ENCODE results near the gene COL9A3.
A peak's percentile ranks its signal among the peaks of the same experiment; 100 is the strongest.

The COL9A3 gene

DNA sequence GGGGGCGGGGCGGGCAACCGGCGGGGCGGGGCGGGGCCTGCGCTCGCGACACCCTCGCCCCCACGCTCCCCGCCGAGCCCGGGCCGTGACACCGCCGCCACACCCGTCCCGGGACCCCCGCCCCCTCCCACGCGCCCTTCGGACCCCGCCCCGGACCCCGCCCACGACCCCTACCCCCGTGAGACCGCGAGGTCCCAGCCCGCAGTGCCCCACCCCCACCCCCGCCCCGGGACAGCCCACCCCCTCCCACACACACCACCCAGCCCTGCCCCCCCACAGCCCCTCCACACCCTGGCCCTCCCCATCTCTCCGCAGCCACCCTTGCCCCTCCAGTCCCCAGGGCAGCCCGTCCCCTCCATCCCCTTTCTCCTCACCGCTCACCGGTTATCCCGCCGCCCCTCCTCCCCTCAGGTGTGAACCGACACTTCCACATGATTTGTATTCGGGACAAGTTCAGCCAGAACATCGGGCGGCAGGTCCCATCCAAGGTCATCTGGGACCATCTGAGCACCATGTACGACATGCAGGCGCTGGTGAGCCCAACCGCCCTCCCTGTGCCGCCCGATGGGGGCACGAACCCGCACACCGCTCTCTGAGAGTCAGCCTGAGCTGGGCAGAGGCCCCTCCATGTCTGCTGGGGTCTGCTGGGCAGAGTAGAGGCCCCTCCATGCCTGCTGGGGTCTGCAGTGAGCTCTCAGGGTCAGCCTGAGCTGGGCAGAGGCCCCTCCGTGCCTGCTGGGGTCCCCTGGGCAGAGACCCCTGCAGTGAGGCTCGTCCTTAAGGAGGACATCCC, 20.0 kb upstream of the COL9A3 start:
- DNase-seq (ENCODE audit: low read depth) = no peak

DNA sequence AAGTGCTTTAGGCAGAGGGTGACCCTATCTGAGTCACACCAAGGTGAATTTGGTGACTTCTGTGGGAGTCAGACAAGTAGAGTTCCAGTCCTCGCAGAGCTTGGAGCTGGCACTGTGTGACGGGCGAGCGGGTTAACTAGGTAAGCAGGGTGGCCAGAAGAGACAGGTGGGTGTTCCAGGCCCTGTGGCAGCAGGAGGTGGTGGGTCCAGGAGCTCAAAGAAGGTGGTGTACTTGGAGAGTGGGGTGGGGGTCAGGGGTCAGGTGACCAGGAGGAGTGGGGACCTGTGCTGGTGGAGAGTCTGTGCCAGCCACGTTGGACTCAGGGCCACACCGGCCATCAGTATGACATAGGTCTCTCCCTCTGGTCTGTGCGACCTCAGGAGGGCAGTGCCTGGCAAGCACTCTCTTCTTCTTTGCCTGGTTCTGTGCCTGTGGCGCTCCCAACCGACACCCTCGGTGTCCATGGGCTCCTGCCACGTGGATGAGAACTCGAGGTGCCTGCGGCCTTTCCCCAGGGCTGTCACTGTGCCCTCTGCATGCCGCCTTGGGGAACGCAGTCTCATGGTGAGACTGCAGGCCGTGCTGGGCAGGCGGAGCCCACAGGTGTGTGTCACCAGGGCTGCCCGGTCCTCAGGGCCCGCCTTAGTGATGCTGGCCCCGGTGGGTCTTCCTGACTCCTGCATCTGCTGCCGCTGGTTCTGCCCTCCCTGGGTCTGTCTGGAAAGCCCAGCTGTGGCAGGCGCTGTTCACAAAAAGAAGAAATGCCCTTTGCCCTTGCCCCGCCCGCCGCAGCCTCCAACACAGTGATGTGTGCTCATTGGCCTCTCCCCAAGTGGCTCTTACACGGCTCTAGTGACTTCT, 18.9 kb upstream of the COL9A3 start:
- DNase-seq (ENCODE audit: low read depth) = no peak

DNA sequence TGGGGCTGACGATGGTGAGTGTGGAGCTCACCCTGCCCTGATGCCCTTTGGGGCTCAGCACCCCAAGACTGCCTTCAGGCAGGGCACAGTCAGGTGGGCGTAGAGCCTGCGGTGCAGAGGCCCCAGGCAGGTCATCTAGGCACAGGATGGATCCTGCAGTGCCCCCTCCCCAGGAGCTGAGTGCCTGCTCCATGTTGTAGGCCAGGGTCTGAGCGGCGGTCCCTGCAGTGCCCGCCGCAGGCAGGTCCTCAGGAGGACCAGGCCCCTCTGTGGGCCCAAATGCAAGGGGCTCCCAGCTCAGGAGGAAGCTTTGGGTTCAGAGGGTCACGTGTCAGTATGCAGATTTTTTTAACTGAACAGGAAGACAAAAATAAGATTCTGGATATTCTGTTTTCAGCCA, 17.8 kb upstream of the COL9A3 start:
- no peak for DNase-seq (ENCODE audit: low read depth)

DNA sequence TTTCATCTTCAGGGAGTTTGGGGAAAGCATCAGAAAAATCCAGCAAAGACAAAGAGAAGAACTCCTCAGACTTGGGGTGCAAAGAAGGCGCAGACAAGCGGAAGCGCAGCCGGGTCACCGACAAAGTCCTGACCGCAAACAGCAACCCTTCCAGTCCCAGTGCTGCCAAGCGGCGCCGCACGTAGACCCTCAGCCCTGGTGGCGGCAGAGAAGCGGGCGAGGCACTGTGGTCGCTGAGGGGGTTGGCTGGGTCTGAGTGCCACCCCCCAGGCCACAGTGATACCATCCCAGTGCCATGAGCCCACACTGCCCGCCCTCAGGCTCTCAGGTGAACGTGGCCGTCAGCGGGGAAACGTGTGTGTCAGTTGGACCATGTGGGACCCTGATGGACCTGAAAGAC, 17.4 kb upstream of the COL9A3 start:
- no peak for DNase-seq (ENCODE audit: low read depth)

DNA sequence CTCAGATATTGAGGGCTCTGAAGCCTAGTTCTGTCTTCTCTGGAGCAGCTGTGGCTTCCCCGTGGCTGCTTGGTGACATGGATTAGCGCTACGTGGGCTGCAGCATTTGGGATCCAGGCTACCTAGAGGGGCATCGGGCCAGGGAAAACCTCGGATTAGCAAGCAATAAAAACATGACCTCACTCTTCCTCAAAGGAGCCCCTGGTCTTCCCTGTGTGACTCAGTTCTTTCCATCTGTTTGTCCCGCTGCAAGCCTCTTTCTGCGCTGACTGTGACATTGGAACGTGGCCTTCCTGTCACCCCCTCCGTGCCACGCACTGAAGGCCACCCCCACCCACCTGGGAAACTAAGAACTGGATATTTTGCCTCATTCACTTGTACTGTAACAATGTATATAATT, 17.0 kb upstream of the COL9A3 start:
- DNase-seq (ENCODE audit: low read depth) = no peak

DNA sequence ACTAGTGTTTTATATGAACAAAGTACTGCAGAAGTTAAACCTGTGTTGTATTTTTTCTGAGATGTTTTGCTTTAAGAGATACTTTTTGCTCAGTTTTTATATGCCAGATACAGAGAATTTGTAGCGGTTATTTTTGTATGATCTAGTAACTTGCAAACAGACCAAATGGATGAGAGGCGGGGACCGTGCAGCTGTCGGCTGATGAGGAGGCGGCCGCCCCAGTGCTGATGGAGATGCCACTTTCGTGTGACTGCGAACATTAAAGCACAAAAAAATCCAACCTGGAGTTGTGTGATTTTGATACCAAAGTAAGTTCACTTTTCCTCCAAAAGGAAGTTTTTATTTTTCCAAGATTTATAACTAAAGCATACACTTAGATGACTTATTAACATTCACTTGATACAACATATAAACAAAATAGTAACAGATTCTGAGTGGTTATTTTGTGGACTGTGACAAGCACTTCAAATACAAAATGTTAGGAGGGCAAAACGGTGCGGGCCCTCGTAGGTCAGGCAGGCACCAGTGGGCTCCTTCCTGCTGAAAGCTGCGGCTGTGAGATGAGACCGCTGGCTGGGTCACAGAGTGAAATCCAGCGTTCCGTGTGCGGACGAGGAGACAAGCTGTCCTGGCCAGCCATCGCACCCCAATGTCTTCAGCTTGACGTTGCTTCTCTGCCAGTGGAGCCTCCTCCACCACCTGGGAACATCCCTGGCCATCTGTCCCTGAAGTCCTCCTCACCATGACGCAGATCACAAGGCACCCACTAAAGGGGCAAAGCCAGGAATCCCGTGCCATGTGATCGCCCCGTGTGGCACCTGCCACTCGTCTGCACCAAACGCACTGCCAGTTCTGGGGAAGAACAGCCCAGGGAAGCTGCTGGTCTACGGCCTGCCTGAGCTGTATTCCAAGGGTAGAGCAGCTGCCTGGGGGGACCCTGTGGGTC, 16.3 kb upstream of the COL9A3 start:
- no peak for DNase-seq (ENCODE audit: low read depth)

DNA sequence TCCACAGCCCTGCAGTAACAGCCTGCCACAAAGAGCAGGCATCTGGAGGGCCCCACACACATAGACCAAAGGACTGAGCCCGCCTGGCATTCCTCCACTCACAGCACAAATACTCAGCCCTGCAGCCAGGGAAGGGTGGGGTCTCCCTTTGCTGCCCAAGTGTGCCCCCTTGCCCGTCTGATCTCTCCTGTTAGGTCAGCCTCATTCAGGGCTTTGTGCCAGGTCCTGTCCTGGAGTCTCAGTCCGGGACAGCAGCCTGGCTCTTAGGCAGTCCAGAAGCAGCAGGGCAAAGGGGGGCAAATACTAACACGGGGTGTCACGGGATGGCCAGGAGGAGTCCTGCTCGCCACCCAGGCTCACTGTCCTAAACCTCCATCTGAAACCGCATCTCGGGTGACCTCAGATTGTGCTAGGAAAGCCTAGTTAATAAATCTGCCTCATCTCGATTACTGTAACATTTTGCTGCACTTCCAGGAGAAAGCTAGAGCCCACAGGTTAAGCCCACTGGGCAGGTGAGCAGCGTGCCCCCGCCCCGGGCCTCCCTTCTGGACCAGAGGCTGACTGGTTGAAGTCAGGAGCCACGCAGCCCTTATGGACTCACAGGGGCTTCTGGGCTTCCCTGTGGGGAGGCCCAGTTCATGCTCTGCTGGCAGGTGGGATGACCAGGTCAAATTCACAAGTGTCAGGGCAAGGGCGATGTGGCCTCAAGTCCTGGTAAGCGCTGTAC, 15.4 kb upstream of the COL9A3 start:
- no peak for DNase-seq (ENCODE audit: low read depth)

DNA sequence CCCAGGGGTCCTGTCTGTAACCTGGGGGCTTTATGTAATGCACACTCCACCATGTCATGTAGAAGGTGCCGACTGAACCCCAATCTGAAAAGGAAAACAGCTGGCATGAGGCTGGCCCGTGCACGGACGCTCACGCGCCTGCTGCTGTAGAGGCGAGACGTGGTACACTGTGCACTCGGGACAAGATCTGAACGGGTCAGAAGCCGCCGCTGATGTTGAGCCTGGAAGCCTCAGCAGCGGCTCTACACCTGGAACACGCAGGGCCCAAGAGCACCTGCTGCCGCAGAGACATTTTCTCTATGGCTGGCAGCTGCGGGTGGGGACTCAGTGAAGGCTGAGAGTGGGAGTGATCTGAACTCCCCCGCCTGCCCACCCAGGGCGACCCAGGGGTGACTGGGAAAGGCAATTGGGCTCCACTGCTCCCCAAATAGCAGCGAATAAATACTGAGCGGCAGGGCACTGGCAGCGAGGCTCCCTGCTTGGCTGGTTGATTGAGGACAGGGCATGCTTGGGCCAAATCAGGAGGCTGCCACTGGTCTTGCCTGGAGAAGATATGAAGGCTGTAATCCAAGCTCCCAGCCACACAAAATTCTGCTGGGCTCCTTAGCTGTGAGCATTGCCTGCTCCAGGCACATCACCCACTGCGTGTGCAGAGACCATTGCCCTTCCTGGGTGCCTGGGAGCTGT, 14.7 kb upstream of the COL9A3 start:
- DNase-seq (ENCODE audit: low read depth) = no peak

DNA sequence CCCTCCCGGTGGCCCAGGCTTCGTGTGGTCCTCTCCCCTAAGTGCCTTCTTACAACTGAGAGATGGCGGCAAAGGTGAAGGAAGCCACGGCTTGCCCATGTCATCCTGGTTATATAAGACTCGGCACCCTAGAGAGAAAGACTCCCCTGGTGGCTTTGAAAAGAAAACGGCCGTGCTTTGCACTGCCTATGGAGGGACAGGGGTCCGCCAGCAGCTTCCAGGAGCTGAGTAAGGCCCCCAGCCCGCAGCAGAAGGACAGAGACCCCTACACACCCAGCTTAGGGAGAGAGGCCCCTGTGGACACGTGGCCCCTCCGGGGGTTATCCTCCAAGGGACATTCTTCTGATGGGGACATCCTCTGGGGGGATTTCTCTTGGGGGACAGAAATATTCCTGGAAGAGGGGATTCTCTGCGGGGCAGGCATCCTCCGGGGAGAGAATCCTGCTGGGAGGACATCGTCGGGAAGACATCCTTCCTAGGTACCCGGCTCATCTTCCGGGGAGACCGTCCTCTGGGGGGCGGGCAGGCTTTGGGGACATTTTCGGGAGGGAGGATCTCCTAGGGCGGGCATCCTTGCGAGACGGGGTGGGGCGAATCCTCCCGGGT, 12.7 kb upstream of the COL9A3 start:
- DNase-seq (ENCODE audit: low read depth) = no peak

DNA sequence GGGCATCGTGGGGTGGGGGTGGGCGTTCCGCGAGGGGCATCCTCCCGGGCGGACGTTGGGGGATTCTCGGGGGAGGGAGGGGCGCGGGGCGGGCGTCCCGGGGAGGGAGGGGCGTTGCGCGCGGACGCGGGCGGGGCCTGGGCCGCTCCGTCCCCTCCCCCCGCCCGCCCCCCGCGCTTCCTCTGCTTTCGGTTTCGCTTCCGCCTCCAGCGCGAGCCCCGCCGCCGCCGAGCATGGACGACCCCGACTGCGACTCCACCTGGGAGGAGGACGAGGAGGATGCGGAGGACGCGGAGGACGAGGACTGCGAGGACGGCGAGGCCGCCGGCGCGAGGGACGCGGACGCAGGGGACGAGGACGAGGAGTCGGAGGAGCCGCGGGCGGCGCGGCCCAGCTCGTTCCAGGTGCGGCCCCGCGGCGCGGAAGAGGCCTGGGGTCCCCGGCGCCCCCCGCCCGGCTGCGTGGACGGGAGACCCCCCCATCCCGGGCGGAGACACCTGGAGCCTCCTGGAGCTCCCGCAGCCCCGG, 12.2 kb upstream of the COL9A3 start, which contains the start of gene OGFR:
Gene OGFR (plus strand): TSS at position 209 of the 528 bp plus-strand sequence. CDS start 25 bp downstream, at position 234.
- peak; percentile 51 for DNase-seq (ENCODE audit: low read depth)

DNA sequence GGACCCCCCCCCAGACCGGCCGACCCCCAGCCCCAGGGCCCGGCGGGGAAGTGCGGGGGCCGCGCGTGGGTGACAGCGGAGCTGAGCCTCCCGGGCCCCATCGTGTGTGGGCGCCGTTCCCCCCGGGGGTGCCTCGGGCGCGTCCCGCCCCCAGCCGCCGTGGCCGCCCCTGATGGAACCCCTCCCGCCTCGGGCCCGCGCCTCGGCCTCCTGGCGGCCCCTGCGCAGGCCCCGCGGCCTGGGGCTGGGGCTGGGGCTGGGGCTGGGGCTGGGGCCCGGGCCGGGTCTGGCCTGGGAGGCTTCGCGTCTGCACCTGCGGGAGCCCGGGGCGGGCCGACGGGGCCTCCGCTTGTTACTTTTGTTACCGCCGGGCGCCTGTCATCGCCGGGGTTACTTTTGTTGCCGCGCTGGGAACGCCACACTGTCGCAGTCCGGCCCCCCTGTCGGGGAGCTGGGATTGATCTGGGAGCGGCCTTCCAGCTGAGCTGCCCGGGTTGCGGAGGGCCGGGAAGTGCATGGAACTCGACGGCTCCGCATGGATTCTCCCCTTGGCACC, 11.6 kb upstream of the COL9A3 start:
- no peak for DNase-seq (ENCODE audit: low read depth)

DNA sequence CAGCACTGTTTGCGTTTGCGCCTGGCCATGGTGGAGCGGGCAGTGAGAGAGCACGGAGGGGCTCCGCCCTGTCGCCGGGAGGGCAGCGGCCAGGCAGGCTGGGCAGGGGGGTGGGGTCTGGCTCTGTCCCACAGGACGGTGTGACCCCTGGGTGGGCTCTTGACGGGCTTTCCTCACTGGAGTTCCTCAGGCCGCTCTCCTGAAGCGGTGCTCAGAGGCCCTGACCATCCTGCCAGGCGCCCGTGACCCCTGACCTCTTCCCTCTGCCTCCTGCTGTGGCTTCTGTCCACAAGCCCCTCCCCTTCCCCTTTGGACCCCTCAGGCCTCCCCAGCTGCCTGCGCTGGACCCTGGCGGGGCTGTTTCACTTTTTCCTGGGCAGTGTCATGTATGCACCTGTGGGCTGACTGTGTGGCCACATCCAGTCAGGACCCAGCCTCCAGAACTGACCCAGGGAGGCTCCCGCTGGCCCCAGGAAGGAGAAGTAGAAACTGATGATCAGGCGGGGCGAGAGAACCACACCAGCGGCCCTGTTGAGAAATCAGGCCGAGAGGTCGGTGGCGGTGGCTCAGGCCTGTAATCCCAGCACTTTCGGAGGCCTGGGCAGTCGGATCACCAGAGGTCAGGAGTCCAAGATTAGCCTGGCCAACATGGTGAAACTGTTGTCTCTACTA, 11.0 kb upstream of the COL9A3 start:
- DNase-seq (ENCODE audit: low read depth) = peak; percentile 46

DNA sequence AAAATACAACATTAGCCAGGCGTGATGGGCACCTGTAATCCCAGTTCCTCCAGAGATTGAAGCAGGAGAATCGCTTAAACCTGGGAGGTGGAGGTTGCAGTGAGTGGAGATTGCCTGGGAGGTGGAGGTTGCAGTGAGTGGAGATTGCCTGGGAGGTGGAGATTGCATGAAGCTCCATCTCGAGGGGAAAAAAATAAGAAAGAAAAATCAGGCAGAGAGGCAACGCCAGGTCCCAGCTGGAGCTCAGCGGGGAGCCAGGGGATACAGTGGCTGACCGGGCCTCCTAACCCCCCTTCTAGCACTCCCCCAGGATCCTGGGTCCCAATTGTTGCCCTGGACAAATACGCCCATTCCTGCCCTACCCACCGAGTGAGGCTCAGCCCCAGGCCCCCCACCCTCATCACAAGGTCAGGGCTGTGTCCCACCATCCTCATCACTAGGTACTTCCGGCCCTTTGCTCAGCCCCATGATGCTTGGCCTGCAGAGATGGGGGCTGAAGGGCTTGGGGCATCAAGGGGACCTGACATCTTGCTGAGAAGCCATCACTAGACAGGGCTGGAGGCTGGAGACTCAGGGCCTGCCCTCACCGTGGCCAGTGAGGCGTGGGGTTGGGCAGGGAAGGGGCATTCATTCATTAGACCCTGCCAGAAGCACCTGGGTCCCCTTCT, 10.3 kb upstream of the COL9A3 start:
- no peak for DNase-seq (ENCODE audit: low read depth)

DNA sequence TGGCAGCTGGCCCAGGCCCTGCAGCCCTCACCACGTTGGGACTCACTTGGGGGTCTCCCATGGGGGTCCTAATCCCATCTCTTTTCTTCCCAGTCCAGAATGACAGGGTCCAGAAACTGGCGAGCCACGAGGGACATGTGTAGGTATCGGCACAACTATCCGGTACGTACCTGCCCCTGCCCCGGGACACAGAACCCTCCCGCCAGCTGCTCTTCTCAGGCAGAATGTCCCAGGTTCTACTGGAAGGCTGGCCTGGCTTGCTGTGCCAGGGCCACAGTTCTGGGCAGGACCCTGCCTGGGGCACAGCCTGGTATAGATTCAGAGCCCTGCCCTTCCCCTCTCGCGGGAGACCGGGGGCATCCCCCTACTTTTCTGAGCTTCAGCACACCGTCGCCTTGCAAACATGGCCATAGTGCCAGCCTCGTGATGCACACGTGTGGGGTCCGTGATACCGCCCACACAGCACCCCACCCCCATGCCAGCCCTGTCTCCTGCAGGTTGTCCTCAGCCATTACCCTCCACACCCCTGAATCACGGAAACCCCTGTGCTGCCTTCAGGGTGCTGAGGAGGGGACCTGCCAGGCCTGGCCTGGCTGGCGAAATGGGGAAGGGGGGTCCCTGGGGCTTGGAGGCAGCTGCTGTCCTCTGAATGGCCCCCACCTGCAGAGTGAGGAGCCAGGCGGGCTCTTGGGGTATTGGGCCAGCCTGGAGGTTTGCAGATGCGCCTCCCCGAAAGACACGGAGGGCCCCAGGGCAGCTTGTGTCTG, 9.2 kb upstream of the COL9A3 start:
- no peak for DNase-seq (ENCODE audit: low read depth)

DNA sequence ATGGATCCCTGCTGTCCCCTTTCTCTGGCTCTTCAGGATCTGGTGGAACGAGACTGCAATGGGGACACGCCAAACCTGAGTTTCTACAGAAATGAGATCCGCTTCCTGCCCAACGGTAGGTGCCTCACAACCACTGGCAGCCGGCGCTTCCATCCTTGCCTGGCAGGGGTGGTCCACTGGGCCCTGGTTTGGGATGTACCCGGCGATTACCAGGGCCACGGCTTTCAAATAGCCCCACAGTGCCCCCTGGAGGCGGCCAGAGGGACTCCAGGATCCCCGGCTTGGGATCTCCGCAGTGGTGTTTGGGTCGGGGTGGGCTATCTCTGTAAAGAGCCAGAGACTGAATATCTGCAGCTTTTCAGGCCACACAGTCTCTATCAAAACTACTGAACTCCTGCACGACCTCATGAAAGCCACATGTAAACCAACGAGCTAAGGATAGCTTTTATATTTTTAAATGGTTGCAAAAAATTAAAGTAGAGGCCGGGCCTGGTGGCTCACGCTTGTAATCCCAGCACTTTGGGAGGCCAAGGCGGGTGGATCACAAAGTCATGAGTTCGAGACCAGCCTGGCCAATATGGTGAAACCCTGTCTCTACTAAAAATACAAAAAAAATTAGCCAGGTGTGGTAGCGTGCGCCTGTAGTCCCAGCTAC, 8.5 kb upstream of the COL9A3 start:
- peak; percentile 44 for DNase-seq (ENCODE audit: low read depth)

DNA sequence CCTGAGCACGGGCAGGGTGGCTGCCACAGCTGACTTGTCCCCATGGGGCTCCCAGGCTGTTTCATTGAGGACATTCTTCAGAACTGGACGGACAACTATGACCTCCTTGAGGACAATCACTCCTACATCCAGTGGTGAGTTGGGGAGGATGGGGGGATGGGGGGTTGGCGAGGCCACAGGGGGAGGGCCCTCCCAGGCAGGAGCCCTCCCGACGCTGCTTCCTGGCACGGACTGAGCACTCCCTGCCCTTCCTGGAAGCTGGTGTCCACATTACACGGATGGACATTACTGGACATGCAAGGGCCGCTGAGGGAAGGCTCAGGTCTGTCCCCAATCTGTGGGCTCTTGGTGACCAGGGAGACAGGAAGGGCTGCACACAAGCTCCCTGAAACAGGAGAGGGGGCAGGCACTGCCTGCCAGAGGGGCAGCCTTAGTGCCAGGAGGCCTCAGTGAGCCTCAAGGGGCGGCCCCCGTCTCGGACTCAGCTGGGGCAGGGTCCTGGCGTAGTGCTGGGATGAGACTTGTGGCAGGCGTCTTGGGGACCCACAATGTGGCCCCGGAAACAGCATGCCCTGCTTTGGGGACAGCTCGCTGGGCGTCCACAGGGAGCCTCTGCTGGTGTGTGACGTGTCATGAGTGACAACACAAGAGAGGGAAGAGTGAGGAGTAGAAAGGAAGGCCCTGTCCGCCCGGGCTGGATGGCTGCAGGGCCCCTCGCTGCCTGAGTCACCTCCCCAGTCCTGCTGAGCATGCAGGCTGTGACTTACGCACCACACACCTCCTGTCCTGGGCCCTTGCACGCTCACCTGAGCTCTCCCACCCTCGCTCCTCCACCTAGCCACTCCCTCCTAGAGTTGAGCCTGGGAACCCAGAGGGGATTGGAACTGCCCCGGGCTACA, 7.1 kb upstream of the COL9A3 start:
- DNase-seq (ENCODE audit: low read depth) = no peak

All from fibroblast of gingiva (primary cell).